Osteocyte (in vitro differentiated cells): ENCODE results near the gene RNF112. TPM values are rescaled to one million over a fixed set of nuclear protein-coding genes. Genes with fewer than 3 reads are reported as not detected.

Source experiments
- DNase-seq: peaks from one replicate; pipeline ENCODE4 v3.0.0; 2021; ENCODE audit warnings: mixed read lengths; ENCODE audit not compliant: unreplicated experiment; ENCODE audit errors: extremely low spot score
- H3K27ac Mint-ChIP-seq: one replicate; pipeline ENCODE4 v1.8.0; 2021; ENCODE audit warnings: mild to moderate bottlenecking, mixed read lengths; ENCODE audit not compliant: unreplicated experiment
- H3K27me3 Mint-ChIP-seq: one replicate; pipeline ENCODE4 v1.8.0; 2021; ENCODE audit warnings: mixed read lengths; ENCODE audit not compliant: unreplicated experiment
- H3K36me3 Mint-ChIP-seq: one replicate; pipeline ENCODE4 v1.8.0; 2021; ENCODE audit warnings: mixed read lengths; ENCODE audit not compliant: unreplicated experiment
- H3K4me1 Mint-ChIP-seq: one replicate; pipeline ENCODE4 v1.8.0; 2021; ENCODE audit warnings: mixed read lengths; ENCODE audit not compliant: unreplicated experiment
- H3K4me3 Mint-ChIP-seq: one replicate; pipeline ENCODE4 v1.8.0; 2021; ENCODE audit warnings: mild to moderate bottlenecking, moderate library complexity, mixed read lengths; ENCODE audit not compliant: unreplicated experiment
- H3K9me3 Mint-ChIP-seq: one replicate; pipeline ENCODE4 v1.8.0; 2021; ENCODE audit warnings: mixed read lengths; ENCODE audit not compliant: unreplicated experiment
- CTCF ChIP-seq: fragments of 200-600 bp; sonication (generic); IDR thresholded peaks from 2 replicates; pipeline ENCODE4 v1.5.0; 2021; ENCODE audit warnings: antibody characterized with exemption, mild to moderate bottlenecking, moderate library complexity
- total RNA-seq: library from RNA; stranded (reverse); gene quantifications from 2 replicates; pipeline ENCODE4 v1.2.1, GENCODE V29; 2021

RNF112 gene
- total RNA-seq, 1 donor from 2014 or later: 0.89 TPM

DNA sequence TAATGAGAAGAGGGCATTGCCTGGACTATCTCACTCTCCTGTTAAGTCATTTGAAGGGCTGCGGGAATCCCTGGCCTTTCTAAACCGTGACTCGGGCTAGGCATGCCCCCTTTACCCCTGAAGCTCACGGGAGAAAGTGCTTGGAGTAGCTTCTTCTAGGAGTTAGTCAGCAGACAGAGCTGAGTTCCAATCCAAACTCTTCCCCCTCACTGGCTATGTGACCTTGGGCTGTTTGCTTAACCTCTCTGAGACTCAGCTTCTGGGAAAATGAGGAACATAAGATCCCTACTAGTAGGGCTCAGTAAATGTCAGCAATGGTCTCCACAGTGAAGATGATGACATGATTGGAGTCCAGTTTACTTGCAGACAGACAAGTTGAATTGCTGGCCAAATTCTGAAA, 42.8 kb upstream of the RNF112 start:
- no peaks in the 10 kb centered on the region for H3K9me3 Mint-ChIP-seq
- H3K4me1 Mint-ChIP-seq: peaks cover 48% of the 10 kb centered on the region
- H3K27me3 Mint-ChIP-seq: no peaks in the 10 kb centered on the region
- no peaks in the 10 kb centered on the region for H3K36me3 Mint-ChIP-seq
- H3K27ac Mint-ChIP-seq: no peak overlapping the region
- no peak overlapping the region for H3K4me3 Mint-ChIP-seq
- TF ChIP-seq CTCF: no peak
- no peak for DNase-seq

- H3K4me1 Mint-ChIP-seq: peaks cover 40% of the 10 kb centered on the region
These were observed 41.8 kb upstream of the RNF112 start for GRCh38 chr17:19369107-19369778.

GRCh38 chr17:19369846-19370492, 41.1 kb upstream of the RNF112 start:
- no peak for TF ChIP-seq CTCF
- Mint-ChIP-seq H3K4me3 (no peak overlapping the region), H3K36me3 (no peaks in the 10 kb centered on the region), H3K27ac (peak overlapping the region; percentile 70), H3K9me3 (no peaks in the 10 kb centered on the region), H3K27me3 (no peaks in the 10 kb centered on the region), H3K4me1 (peaks cover 33% of the 10 kb centered on the region)
- DNase-seq: no peak

More at GRCh38 chr17:19369107-19369778, 41.8 kb upstream of the RNF112 start:
- Mint-ChIP-seq H3K27ac (no peak overlapping the region), H3K27me3 (no peaks in the 10 kb centered on the region), H3K9me3 (no peaks in the 10 kb centered on the region), H3K4me3 (no peak overlapping the region), H3K36me3 (no peaks in the 10 kb centered on the region)
- TF ChIP-seq CTCF: no peak
- no peak for DNase-seq

- Mint-ChIP-seq H3K4me1 (peaks cover 30% of the 10 kb centered on the region), H3K27me3 (no peaks in the 10 kb centered on the region), H3K36me3 (no peaks in the 10 kb centered on the region), H3K27ac (peak overlapping the region; percentile 70), H3K4me3 (no peak overlapping the region), H3K9me3 (no peaks in the 10 kb centered on the region)
- no peak for DNase-seq
- TF ChIP-seq CTCF: no peak
These were observed 40.5 kb upstream of the RNF112 start for GRCh38 chr17:19370493-19370960.

DNA sequence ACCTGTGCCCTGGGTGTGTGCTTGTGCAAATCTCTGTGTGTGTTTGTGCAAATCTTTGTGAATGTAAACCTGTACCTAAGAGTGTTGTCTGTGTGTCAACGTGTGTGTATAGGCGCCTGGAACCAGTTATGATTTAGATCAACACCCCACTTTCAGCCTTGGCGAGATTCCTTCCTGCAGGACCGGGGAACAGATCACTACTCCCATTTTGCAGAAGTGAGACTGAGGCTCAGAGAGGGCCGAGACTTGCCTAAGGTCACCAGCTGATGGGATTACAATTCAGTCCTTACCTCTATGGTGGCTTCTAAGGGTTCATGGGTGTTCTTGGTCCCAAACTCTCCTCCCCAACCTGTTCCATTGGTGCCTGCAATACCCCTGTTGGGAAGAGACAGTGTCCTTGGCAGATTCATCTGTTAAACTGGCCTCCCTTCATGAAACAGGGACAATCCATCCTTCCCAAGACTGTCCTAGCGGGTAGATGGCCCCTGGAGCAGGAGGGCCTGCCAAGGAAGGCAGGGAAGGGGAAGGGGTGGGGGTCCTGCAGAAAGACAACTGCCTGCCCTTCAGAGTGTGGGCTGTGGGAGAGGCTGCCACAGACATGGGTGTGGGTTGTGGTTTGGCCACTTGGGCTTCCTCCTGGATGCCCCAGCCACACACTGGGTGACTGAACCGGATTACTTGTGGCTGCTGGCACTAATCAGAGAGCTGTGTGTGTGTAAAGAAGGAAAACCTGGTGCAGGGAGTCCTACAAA, 39.6 kb upstream of the RNF112 start:
- DNase-seq: no peak
- H3K27ac Mint-ChIP-seq: peak overlapping the region; percentile 70
- no peak overlapping the region for H3K4me3 Mint-ChIP-seq

More for the DNA sequence above, 39.6 kb upstream of the RNF112 start:
- no peak for TF ChIP-seq CTCF
- no peaks in the 10 kb centered on the region for H3K36me3 Mint-ChIP-seq
- no peaks in the 10 kb centered on the region for H3K27me3 Mint-ChIP-seq
- peaks cover 30% of the 10 kb centered on the region for H3K4me1 Mint-ChIP-seq
- no peaks in the 10 kb centered on the region for H3K9me3 Mint-ChIP-seq
